KBM-7 (cell line): Measurements from ENCODE around the gene ZFYVE28.

Experiments
- DNase-seq: peaks from one replicate; pipeline ENCODE4 v3.0.0-alpha.2; 2015
- in situ Hi-C: fragments of 300-500 bp; cut with MboI; formaldehyde crosslinking; loops from 2 replicates; pipeline ENCODE4 v1.14.3; 2020; ENCODE audit warnings: low sequenced_read_pairs, low pct_unique_long_range_greater_than_20kb, mixed read lengths

The ZFYVE28 gene

GRCh38 chr4:2324891-2325290 is 93.6 kb downstream of the ZFYVE28 start:
- in situ Hi-C loops = no loop called here

GRCh38 chr4:2322841-2323240 is 95.6 kb downstream of the ZFYVE28 start:
- in situ Hi-C loops = no loop called here
- DNase-seq = no peak

More at GRCh38 chr4:2324891-2325290, 93.6 kb downstream of the ZFYVE28 start:
- DNase-seq = no peak

GRCh38 chr4:2322227-2322626 is 96.2 kb downstream of the ZFYVE28 start:
- DNase-seq = no peak
- in situ Hi-C loops = no loop called here

GRCh38 chr4:2321279-2322196 is 96.9 kb downstream of the ZFYVE28 start:
- no peak for DNase-seq
- in situ Hi-C loops = no loop called here

- no peak for DNase-seq
- in situ Hi-C loops = no loop called here
Observed at GRCh38 chr4:2320746-2321145, 97.7 kb downstream of the ZFYVE28 start.

GRCh38 chr4:2320152-2320551 is 98.3 kb downstream of the ZFYVE28 start:
- in situ Hi-C loops = no loop called here
- no peak for DNase-seq

GRCh38 chr4:2318885-2319284 is 99.6 kb downstream of the ZFYVE28 start:
- in situ Hi-C loops = no loop called here
- DNase-seq = no peak

GRCh38 chr4:2318476-2318875 is 100.0 kb downstream of the ZFYVE28 start:
- in situ Hi-C loops = no loop called here
- DNase-seq = no peak

GRCh38 chr4:2313366-2313765 is 105.1 kb downstream of the ZFYVE28 start:
- DNase-seq = no peak
- in situ Hi-C loops = no loop called here

- in situ Hi-C loops = no loop called here
- no peak for DNase-seq
Observed at GRCh38 chr4:2306773-2307410, 111.6 kb downstream of the ZFYVE28 start.

- in situ Hi-C loops = no loop called here
- DNase-seq = no peak
Observed at GRCh38 chr4:2305766-2306501, 112.5 kb downstream of the ZFYVE28 start.

GRCh38 chr4:2304877-2305561 is 113.4 kb downstream of the ZFYVE28 start:
- in situ Hi-C loops = no loop called here
- no peak for DNase-seq

GRCh38 chr4:2304321-2304876 is 114.0 kb downstream of the ZFYVE28 start:
- DNase-seq = no peak
- in situ Hi-C loops = no loop called here

- in situ Hi-C loops = no loop called here
- no peak for DNase-seq
Observed at GRCh38 chr4:2303686-2304320, 114.6 kb downstream of the ZFYVE28 start.

- in situ Hi-C loops = no loop called here
- DNase-seq = no peak
Observed at GRCh38 chr4:2303121-2303685, 115.2 kb downstream of the ZFYVE28 start.

- in situ Hi-C loops = no loop called here
- DNase-seq = no peak
Observed at GRCh38 chr4:2302387-2303119, 115.9 kb downstream of the ZFYVE28 start.

GRCh38 chr4:2301806-2302205 is 116.6 kb downstream of the ZFYVE28 start:
- no peak for DNase-seq

GRCh38 chr4:2301225-2301642 is 117.2 kb downstream of the ZFYVE28 start:
- in situ Hi-C loops = no loop called here
- no peak for DNase-seq

More at GRCh38 chr4:2301806-2302205, 116.6 kb downstream of the ZFYVE28 start:
- in situ Hi-C loops = no loop called here
